ENCODE measurements around the gene EPHA4.

DNA sequence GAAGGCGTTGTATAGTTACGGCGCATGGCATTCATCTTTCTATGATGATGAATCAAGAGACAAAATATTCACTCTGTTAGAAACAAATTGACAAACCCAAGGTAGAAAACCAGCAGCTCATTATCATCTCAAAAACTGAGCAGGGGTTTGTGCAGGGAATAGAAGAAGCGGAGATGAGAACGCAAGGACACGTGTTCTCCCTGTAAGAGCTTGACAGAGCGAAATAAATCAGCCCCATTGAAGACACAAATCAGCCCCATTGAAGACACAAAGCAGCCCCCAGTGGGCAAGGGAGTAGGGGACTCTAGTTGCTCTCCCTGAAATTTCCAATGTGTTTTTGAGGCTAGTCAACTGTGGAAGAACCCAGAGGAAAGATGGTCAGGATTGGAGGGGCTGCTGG lies 199.2 kb downstream of the EPHA4 start:
- TF ChIP-seq POLR2A (IDR thresholded peaks at IDR 0.05) (no peak), EP300 (IDR thresholded peaks at IDR 0.05) (no peak)
- TF ChIP-seq, protein P1, sequence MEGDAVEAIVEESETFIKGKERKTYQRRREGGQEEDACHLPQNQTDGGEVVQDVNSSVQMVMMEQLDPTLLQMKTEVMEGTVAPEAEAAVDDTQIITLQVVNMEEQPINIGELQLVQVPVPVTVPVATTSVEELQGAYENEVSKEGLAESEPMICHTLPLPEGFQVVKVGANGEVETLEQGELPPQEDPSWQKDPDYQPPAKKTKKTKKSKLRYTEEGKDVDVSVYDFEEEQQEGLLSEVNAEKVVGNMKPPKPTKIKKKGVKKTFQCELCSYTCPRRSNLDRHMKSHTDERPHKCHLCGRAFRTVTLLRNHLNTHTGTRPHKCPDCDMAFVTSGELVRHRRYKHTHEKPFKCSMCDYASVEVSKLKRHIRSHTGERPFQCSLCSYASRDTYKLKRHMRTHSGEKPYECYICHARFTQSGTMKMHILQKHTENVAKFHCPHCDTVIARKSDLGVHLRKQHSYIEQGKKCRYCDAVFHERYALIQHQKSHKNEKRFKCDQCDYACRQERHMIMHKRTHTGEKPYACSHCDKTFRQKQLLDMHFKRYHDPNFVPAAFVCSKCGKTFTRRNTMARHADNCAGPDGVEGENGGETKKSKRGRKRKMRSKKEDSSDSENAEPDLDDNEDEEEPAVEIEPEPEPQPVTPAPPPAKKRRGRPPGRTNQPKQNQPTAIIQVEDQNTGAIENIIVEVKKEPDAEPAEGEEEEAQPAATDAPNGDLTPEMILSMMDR (IDR thresholded peaks at IDR 0.05): no peak
